B cell (primary cell): ENCODE results near the gene SLC44A4. TPM values are rescaled to one million over a fixed set of nuclear protein-coding genes. Genes with fewer than 3 reads are reported as not detected.
"Not testable (repeated sequence)": the region's sequence is repeated elsewhere in the genome, so short reads cannot be mapped to it uniquely, and the experiment has no call there.

ENCODE experiments used
- ATAC-seq: fragments of 200-7000 bp; cut with Tn5 transposase; one replicate; pipeline ENCODE4 v1.10.0; 2021; ENCODE audit warnings: low read depth, mild to moderate bottlenecking, moderate number of reproducible peaks, moderate library complexity
- CTCF ChIA-PET: fragments of 350-600 bp; sonication (Branson Sonifier 250); formaldehyde crosslinking; loops from one replicate; lab custom pipeline; 2021; ENCODE audit warnings: antibody characterized with exemption, inconsistent platforms; lab: Charles Lee
- POLR2A ChIA-PET: fragments of 350-600 bp; sonication (Branson Sonifier 250); formaldehyde crosslinking; loops from one replicate; lab custom pipeline; 2021; ENCODE audit warnings: antibody characterized with exemption; lab: Charles Lee
- DNase-seq: peaks from one replicate; pipeline ENCODE4 v3.0.0; 2013
- H2AFZ ChIP-seq: 2 replicates; pipeline ENCODE4 v1.6.1; 2012; ENCODE audit warnings: mild to moderate bottlenecking, low read depth, low read length; ENCODE audit not compliant: insufficient read depth, poor library complexity, severe bottlenecking
- H3K27ac ChIP-seq, 2 donors: 1 replicate in 1 of 2; 2 replicates in 1 of 2; pipeline ENCODE4 v1.5.1; 2012 to 2013; ENCODE audit warnings: low read length in 2 of 2, mild to moderate bottlenecking in 2 of 2, moderate library complexity in 1 of 2
- H3K27me3 ChIP-seq, 4 experiments: fragments of 200-600 bp in 1 of 4; sonication (generic) in 1 of 4; replicated peaks in 1 of 4; 1 replicate in 2 of 4; 2 replicates in 2 of 4; pipeline versions ENCODE4 v1.6.1 to v1.7.0; 2013 to 2016; ENCODE audit warnings: low read length in 3 of 4, mild to moderate bottlenecking in 2 of 4, mixed read lengths in 1 of 4, moderate library complexity in 1 of 4; ENCODE audit not compliant: insufficient read depth in 4 of 4, control insufficient read depth in 3 of 4; ENCODE audit errors: control extremely low read depth in 1 of 4
- H3K36me3 ChIP-seq, 2 experiments: replicated peaks in 1 of 2; 1 replicate in 1 of 2; 2 replicates in 1 of 2; pipeline versions ENCODE4 v1.6.1 to v1.7.1; 2013; ENCODE audit warnings: low read length in 1 of 2; ENCODE audit not compliant: insufficient read depth in 2 of 2, control insufficient read depth in 1 of 2; ENCODE audit errors: control extremely low read depth in 1 of 2, extremely low read depth in 1 of 2
- H3K4me1 ChIP-seq, 2 donors: fragments of 200-600 bp in 1 of 2; sonication (generic) in 1 of 2; 1 replicate in 1 of 2; 2 replicates in 1 of 2; pipeline versions ENCODE4 v1.5.1 to v1.6.1; 2013 to 2017; ENCODE audit warnings: low read length in 2 of 2; ENCODE audit not compliant: control insufficient read depth in 2 of 2, insufficient read depth in 2 of 2
- H3K4me2 ChIP-seq: replicated peaks from 2 replicates; pipeline ENCODE3; 2012; ENCODE audit warnings: mild to moderate bottlenecking, low read depth, low read length; ENCODE audit not compliant: poor library complexity, severe bottlenecking
- H3K4me3 ChIP-seq, 5 experiments: fragments of 200-600 bp in 1 of 5; sonication (generic) in 1 of 5; 1 replicate in 3 of 5; 2 replicates in 2 of 5; pipeline versions ENCODE4 v1.5.1 to v1.7.0; 2011 to 2016; ENCODE audit warnings: low read length in 4 of 5, mild to moderate bottlenecking in 4 of 5, low read depth in 2 of 5, control low read depth in 1 of 5, moderate library complexity in 1 of 5; ENCODE audit not compliant: insufficient read depth in 1 of 5; ENCODE audit errors: control extremely low read depth in 1 of 5, extremely low read depth in 1 of 5
- H3K79me2 ChIP-seq: fragments of 200-600 bp; sonication (generic); one replicate; pipeline ENCODE4 v1.6.0; 2016; ENCODE audit warnings: low read length; ENCODE audit not compliant: control insufficient read depth, insufficient read depth
- H3K9ac ChIP-seq: fragments of 200-600 bp; sonication (generic); 2 replicates; pipeline ENCODE4 v1.6.1; 2017; ENCODE audit warnings: mild to moderate bottlenecking, low read length, moderate library complexity
- H3K9me3 ChIP-seq, 3 donors: one replicate each; pipeline versions ENCODE4 v1.6.1 to v1.7.1; 2013; ENCODE audit warnings: low read length in 2 of 3; ENCODE audit not compliant: control insufficient read depth in 2 of 3, insufficient read depth in 1 of 3; ENCODE audit errors: control extremely low read depth in 1 of 3
- H4K20me1 ChIP-seq: 2 replicates; pipeline ENCODE4 v1.6.0; 2012; ENCODE audit warnings: mild to moderate bottlenecking, low read length; ENCODE audit not compliant: insufficient read depth, control insufficient read depth, poor library complexity, severe bottlenecking
- H3K27ac Mint-ChIP-seq: one replicate; pipeline ENCODE4 v1.8.0; 2021; ENCODE audit warnings: mixed read lengths
- H3K27me3 Mint-ChIP-seq: one replicate; pipeline ENCODE4 v1.8.0; 2021; ENCODE audit warnings: mixed read lengths
- H3K4me1 Mint-ChIP-seq: one replicate; pipeline ENCODE4 v1.8.0; 2021; ENCODE audit warnings: mixed read lengths
- H3K4me3 Mint-ChIP-seq: one replicate; pipeline ENCODE4 v1.8.0; 2021; ENCODE audit warnings: mixed read lengths
- H3K9me3 Mint-ChIP-seq: one replicate; pipeline ENCODE4 v1.8.0; 2022; ENCODE audit warnings: mixed read lengths; ENCODE audit not compliant: insufficient read depth
- EZH2 ChIP-seq: IDR thresholded peaks from 2 replicates; pipeline ENCODE4 v1.6.1; 2012; ENCODE audit warnings: borderline replicate concordance, low read depth, mild to moderate bottlenecking, moderate library complexity, low read length; ENCODE audit not compliant: insufficient read depth, poor library complexity, severe bottlenecking
- WGBS: methylation state at CpG from one replicate; pipeline ENCODE4 v1.1.5; 2013; ENCODE audit warnings: missing lambda C conversion rate; ENCODE audit not compliant: insufficient coverage; 5-methylcytosine and 5-hydroxymethylcytosine counted together
- intact Hi-C: fragments of 100-400 bp; cut with micrococcal nuclease; formaldehyde crosslinking; loops from one replicate; pipeline ENCODE4 v1.10.0; 2022
- polyA plus RNA-seq: library from polyadenylated mRNA; depleted of rRNA; stranded (reverse); fragments of >200 nt; gene quantifications from 2 replicates; pipeline ENCODE4 v1.2.3, GENCODE V29; 2012
- total RNA-seq, 2 donors: library from RNA; stranded (reverse); fragments of 120-200 nt in 1 of 2; gene quantifications; 1 replicate in 1 of 2; 2 replicates in 1 of 2; pipeline versions ENCODE4 v1.2.3 to v1.2.4, GENCODE V29; 2013 to 2022
- TF ChIP-seq, protein P1 (sequence below): fragments of 200-600 bp; IDR thresholded peaks from one replicate; pipeline ENCODE4 v1.8.0; 2022; ENCODE audit warnings: antibody characterized with exemption, mild to moderate bottlenecking

The SLC44A4 gene
- total and polyA plus RNA-seq, 2 donors (not counting 1 experiment from before 2014, with no cell fraction given): not detected

DNA sequence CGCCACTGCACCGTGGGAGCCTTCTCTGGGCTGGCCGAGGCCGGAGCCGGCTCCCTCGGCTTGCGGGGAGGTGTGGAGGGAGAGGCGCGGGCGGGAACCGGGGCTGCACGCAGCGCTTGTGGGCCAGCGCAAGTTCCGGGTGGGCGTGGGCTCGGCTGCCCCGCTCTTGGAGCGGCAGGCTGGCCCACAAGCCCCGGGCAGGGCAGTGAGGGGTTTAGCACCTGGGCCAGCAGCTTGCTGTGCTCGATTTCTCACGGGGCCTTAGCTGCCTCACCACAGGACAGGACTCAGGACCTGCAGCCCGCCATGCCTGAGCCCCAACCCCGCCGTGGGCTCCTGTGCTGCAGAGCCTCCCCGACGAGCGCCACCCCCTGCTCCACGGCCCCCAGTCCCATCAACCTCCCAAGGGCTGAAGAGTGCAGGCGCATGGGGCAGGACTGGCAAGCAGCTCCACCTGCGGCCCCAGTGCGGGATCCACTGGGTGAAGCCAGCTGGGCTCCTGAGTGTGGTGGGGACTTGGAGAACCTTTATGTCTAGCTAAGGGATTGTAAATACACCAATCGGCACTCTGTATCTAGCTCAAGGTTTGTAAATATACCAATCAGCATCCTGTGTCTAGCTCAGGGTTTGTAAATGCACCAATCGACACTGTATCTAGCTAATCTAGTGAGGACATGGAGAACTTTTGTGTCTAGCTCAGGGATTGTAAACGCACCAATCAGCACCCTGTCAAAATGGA lies 26.6 kb downstream of the SLC44A4 start:
- H3K4me3 ChIP-seq, ATAC-seq, H3K36me3 ChIP-seq, H2AFZ ChIP-seq, CTCF ChIA-PET, H3K27ac ChIP-seq, H3K9me3 Mint-ChIP-seq, H3K27ac Mint-ChIP-seq, H4K20me1 ChIP-seq, H3K9me3 ChIP-seq, H3K4me2 ChIP-seq, POLR2A ChIA-PET, H3K9ac ChIP-seq, H3K27me3 ChIP-seq, DNase-seq, intact Hi-C loops, H3K4me1 Mint-ChIP-seq, H3K4me3 Mint-ChIP-seq, H3K27me3 Mint-ChIP-seq, H3K4me1 ChIP-seq, H3K79me2 ChIP-seq: not testable (repeated sequence)
- 96% methylated on average over 30 of the region's 35 CpGs for WGBS

DNA sequence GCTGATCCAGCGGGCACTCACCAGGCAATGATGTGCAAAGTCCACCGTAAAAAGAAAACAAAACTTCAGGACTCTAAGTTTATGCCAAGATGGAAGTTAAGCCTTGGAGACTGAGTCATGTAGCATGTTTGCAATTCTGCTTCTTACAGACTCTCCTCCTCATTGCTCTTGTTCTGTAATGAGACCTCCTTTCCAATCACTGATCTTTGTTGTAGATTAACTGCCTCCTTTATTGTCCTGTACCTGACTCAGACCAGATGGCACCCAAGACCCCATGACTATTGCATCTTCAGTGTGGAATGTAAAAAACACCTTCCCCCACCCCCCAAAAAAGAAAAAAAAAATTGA lies 27.3 kb downstream of the SLC44A4 start:
- no peaks in the 10 kb centered on the region for H3K36me3 ChIP-seq
- H3K27ac ChIP-seq: no peak overlapping the region
- ChIA-PET POLR2A (no interaction called here), CTCF (no interaction called here)
- H4K20me1 ChIP-seq: no peaks in the 10 kb centered on the region
- H3K27me3 Mint-ChIP-seq: no peaks in the 10 kb centered on the region
- ATAC-seq (no peak), DNase-seq (no peak)
- WGBS: no CpG with 5 or more reads among the region's 2 CpGs
- peaks cover 0 to 4% (median 0%) of the 10 kb centered on the region in 3 donors for H3K9me3 ChIP-seq
- no peak overlapping the region for H3K27ac Mint-ChIP-seq
- no peak overlapping the region for H3K9ac ChIP-seq
- intact Hi-C loops: no loop called here
- H3K27me3 ChIP-seq: no peaks in the 10 kb centered on the region
- no peaks in the 10 kb centered on the region for H3K4me1 Mint-ChIP-seq
- no peaks in the 10 kb centered on the region for H3K4me1 ChIP-seq
- TF ChIP-seq, protein P1, sequence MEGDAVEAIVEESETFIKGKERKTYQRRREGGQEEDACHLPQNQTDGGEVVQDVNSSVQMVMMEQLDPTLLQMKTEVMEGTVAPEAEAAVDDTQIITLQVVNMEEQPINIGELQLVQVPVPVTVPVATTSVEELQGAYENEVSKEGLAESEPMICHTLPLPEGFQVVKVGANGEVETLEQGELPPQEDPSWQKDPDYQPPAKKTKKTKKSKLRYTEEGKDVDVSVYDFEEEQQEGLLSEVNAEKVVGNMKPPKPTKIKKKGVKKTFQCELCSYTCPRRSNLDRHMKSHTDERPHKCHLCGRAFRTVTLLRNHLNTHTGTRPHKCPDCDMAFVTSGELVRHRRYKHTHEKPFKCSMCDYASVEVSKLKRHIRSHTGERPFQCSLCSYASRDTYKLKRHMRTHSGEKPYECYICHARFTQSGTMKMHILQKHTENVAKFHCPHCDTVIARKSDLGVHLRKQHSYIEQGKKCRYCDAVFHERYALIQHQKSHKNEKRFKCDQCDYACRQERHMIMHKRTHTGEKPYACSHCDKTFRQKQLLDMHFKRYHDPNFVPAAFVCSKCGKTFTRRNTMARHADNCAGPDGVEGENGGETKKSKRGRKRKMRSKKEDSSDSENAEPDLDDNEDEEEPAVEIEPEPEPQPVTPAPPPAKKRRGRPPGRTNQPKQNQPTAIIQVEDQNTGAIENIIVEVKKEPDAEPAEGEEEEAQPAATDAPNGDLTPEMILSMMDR: no peak
- no peak for TF ChIP-seq EZH2
- no peak overlapping the region for H3K4me3 Mint-ChIP-seq
- H3K79me2 ChIP-seq: no peaks in the 10 kb centered on the region
- H3K4me3 ChIP-seq: no peak overlapping the region
- H3K9me3 Mint-ChIP-seq: no peaks in the 10 kb centered on the region
- H2AFZ ChIP-seq: no peak overlapping the region
- H3K4me2 ChIP-seq: no peak overlapping the region
